GM18519 (cell line): Measurements from ENCODE around the gene KREMEN1.

ENCODE experiments used
- ATAC-seq: cut with Tn5 transposase; IDR thresholded peaks from one replicate; pipeline ENCODE4 v1.9.1; 2021; ENCODE audit warnings: mild to moderate bottlenecking, moderate library complexity; ENCODE audit not compliant: unreplicated experiment, low FRiP score

The KREMEN1 gene

GRCh38 chr22:29146091-29146560, 73.3 kb downstream of the KREMEN1 start:
- no peak for ATAC-seq

GRCh38 chr22:29146771-29147170, 73.9 kb downstream of the KREMEN1 start:
- ATAC-seq = no peak

DNA sequence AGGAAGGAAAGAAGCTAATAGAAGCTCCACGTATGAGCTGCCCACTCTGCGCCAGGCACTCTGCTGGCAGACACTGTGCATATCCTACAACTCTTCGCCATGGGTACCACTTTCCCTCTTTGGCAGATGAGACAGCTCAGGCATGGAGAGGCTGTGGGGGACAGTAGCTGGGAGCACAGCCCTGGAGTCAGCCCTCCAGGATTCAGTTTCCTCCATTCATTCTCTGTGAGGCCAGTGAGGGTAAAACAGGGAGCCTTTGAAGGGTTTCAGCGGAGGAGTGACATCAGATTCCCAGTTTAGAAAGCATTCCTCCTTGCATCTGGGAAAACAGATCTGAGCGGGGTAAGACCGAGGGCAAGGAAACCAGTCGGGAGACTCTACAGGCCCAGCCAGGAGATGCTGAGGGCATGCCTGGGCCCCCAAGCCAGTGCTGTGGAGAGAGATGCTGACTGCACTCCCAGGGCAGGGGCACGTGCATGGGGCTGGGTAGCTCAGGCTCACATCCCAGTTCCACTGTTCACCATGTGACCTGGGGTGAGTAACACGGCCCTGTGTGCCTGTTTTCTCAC, 74.6 kb downstream of the KREMEN1 start:
- ATAC-seq = no peak

DNA sequence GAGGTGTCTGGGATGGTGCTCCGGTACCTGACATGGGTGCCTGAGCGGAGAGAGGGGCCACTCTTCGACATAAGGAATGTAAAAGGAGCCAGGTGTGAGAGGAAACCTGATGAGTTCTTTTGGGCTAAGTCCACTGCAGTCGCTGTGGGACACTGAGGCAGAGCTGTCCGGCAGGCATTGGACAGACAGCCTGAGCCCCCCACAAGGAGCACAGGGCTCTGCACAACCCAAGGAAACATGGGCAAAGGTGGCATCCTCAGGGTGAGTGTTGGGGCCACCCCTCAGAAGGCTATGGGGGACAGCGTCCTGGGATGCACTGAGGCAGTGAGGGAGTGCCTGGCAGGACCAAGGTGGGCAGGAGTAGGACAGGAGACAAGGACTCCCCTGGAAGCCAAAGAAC, 75.2 kb downstream of the KREMEN1 start:
- no peak for ATAC-seq

DNA sequence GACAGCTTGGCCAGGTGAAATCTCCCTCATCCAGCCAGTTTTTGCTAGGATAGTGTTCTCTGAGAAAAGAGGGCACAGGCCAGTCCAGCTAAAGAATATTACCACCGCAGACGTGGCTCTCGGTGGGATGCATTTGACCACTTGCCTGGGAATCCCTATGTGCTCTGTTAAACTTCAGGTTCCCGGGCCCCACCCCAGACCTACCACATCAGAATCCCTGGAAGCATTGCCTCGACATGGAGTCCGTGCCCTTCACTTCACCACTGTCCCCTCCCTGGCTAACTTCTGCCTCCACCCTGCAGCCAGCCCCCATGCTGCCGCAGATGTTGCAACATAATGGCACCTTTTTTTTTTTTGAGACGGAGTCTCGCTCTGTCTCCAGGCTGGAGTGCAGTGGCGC, 76.0 kb downstream of the KREMEN1 start:
- no peak for ATAC-seq

GRCh38 chr22:29149841-29150555, 77.2 kb downstream of the KREMEN1 start:
- no peak for ATAC-seq

DNA sequence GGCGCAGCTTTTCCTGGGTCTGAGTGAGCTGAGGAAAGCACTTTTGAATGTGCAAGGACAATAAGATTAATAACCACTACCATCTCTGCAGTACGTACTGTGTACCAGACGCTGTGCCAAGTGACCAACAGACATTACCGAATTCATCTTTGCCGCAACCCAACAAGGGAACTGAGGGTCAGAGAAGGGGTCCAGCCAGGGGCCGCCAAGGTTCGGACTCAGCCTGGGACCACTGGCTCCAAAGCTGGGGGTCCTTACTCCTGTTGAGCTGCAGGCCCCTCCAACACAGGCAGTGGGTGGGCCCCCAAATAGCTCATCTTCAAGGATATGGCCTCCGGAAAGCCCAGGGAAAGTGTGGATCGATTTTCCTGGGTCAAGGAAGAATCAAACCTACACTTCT, 77.9 kb downstream of the KREMEN1 start:
- ATAC-seq = no peak

GRCh38 chr22:29151316-29151715, 78.5 kb downstream of the KREMEN1 start:
- ATAC-seq = no peak

DNA sequence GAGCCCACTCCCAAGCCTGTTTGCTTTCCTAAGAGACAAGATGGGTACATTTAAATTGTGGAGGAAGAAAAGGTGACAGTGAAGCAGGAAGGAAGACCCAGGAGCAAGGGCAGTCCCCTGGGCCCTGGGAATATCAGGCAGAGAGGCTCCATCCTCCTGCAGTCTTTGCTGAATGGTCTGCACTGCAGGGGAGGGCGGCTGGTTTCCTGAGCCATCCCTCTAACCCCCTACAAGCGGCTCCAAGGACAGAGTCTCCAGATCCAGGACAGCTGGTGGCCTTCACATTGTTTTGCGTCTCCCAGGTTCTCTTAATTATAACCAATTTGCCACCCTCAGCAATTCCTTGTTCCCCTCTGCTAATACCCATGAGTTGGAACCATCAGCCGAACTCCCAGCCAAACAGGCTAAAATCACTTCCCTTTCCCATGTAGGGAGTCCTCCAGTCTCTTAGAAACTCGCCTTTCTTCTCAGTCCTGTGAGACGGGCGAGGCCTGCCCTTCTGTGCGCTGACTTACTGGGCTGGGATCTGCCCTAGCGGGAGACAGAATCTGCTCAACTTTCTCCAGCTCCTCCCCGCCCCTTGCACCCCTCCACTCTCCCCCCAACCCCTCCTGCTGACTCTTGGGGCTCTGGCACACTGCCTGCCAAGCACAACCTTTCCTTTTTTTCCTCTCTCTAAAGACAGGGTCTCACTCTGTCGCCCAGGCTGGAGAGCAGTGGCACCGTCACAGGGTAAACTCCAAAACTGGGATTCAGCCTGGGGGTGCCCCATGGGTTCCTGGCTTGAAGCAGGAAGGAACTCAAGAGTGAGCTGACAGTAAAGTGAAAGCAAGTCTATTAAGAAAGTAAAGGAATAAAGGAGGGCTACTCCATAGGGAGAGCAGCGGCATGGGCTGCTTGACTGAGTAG, 79.5 kb downstream of the KREMEN1 start:
- ATAC-seq = no peak

DNA sequence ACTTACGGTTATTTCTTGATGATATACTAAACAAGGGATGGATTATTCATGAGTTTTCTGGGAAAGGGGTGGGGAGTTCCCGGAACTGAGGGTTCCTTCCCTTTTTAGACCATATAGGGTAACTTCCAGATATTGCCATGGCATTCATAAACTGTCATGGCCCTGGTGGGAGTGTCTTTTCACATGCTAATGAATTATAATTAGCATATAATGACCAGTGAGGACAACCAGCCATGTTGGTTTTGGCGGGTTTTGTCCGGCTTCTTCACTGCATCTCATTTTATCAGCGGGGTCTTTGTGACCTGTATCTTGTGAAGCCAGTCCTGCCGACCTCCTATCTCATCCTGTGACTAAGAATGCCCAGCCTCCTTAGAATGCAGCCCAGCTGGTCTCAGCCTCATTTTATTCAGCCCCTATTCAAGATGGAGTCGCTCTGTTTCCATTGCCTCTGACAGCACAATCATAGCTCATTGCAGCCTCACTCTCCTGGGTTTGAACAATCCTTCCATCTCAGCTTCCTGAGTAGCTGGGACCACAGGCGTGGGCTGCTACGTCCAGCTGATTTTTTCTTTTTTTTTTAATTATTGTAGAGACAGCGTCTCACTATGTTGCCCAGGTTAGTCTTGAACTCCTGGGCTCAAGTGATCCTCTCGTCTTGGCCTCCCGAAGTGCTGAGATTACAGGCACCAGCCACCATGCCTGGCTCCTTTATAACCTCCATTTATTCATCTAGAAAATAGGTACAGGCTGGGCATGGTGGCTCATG, 80.3 kb downstream of the KREMEN1 start:
- no peak for ATAC-seq

DNA sequence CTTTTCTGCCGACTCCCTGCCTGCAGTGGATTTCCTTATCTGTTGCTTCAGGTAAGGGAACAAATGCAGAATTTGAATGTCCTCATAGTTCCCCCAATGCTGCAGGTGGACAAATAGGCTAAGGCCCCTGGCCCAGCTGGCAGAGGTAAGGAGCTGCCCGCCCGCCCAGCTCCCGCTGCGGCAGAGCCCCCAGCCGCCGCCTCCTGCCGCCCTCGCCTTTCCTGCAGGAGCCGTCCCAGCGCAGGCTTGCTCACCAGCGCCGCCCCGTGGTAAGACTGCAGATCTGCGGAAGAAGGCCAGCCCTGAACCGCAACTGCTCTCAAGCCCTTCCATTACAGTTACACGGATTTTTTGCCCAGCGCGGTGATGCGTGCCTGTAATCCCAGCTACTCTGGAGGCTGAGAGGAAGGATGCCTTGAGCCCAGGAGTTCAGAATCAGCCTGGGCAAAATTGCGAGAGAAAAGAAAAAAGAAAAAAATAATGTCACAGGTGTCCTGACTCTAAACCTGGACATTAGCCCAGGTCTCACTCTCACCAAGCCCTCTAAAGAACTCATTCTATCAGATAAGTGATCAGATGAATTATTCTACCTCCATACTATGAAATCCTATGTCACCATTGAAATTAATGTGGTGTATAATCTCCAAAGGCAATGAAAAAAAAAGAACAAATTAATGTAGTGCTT, 81.7 kb downstream of the KREMEN1 start:
- no peak for ATAC-seq

DNA sequence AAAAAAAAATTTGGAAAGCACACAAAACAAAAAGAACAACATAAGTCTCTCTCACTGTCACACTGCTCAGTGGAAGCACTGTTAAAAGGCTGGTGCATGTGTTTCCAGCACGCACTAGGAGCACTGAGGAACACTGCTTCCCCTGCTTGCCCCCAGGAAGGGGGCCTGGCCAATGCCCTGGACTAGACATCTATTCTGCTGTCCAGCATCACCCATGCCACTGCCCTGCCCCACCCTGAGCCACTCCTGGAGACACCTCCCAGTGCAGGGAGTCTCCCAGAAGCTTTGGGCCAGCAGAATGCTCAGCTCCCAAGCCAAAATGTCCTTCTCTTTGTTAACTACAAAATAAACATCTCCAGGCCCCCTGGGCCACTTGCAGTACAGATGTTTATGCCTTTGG, 83.1 kb downstream of the KREMEN1 start:
- no peak for ATAC-seq

DNA sequence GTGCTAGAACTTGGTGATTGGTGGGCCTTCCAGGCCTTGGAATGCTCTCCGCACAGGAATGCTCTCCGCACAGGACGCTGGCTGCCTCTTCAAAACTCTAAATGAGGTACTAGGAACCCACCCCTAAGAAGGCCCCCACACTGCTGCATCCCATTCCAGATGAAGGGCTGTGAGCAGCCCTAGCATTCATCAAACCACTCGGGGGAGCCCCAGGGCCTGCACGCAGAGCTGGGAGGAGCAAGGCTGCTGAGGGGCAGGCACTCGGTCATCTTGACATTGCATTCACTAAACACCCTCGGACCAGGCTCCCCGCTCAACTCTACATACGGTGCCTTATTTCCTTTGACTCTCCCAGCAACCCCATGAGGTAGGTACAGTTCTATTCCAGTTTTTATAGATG, 83.7 kb downstream of the KREMEN1 start:
- ATAC-seq = no peak

DNA sequence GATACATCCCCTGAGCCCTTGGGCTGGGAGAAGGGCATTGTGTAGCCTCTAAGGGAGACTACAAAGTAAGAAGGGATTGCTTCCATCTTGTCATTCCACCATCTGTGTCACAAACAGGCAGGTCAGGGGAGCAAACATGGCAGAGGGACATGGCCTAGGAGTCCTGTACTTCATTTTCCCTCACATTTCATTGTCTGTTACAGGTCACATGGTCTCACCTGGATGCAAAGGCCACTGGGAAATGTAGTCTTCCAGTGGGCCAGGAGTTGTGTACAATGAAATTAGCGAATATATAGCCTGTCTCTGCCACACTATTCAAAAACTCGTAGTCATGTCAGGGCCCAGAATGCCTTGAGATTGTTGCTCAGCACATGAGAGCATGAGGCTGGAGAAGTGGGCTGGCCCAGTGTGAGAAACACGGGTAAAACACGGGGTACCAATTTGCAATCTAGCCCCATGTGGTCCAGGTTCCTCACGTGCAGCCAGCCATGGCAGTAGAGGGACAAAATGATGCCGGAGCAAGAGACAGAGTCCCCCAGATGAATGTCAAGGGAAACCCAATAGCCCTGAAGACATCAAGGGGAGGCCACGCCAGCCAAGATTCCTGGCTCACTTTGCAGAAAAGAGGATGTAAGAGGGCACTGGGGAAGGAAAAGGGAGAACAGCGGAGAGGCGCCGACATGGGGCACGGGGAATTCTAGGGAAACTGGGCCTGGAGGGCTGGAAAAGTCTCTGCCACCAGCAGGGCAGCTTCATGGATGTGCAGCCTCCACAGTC, 85.1 kb downstream of the KREMEN1 start:
- ATAC-seq = no peak

- no peak for ATAC-seq
Measured at GRCh38 chr22:29158546-29158945, 85.7 kb downstream of the KREMEN1 start.

- ATAC-seq = no peak
Measured at GRCh38 chr22:29163808-29164207, 91.0 kb downstream of the KREMEN1 start.

DNA sequence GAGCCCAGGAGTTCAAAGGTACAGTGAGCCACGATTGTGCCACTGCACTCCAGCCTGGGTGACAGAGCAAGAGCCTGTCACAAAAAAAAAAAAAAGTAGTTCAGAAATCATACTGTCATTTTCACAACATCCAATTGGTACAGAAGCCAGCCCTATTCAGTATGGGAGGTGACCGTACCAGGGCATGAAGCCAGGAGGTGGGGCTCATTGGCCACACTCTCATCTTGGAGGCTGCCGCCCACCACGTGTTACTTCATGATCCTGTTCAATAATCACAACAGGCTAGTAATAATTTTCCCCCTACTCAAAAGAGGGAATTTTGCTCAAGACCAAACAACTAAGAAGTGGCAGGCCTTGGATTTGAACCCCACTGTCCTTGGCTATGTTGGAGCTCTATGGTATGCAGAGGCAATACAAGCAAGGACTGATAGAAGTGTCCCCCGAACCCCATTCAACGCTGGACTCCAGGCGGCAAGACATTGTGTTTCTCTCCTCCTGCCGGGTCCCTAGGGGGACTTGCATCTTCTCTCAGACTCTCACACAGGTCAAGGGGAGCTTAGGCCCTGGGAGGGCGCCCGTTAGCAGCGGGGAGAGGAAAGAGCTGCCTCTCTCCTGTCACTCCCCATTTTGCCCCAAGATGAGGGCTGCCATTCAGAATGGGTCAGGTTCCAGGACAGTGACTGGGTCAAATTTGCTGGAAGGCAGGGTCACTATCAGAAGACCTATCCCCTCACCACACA, 92.7 kb downstream of the KREMEN1 start:
- no peak for ATAC-seq

DNA sequence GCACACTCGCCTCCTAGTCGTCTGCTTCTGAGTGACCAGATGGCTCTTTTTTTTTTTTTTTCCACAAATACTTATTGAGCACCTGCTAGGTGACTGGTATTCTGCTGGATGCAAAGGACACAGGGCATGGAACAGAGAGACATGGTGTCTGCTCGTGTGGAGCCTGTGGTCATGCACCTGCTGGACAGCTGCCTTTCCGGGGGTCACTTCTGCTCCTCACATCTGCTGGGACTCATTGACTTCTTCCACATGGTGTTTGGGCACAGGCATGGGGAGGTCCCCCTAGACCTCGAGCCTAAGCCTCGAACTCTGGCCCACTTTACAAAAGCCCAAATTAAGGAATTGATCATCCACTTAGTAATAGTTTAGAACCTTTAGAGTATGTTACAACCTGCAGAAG, 93.3 kb downstream of the KREMEN1 start:
- ATAC-seq = no peak
